Activated T-helper 17 cell treated with anti-CD3 and anti-CD28 coated beads, Interleukin-2, amount 50 U/mL, for 72 hours (primary cell): ENCODE measurements around the gene KASH5. TPM values are rescaled to one million over a fixed set of nuclear protein-coding genes. Genes with fewer than 3 reads are reported as not detected.
A peak's percentile ranks its signal among the peaks of the same experiment; 100 is the strongest.
"Not testable (repeated sequence)": the region's sequence is repeated elsewhere in the genome, so short reads cannot be mapped to it uniquely, and the experiment has no call there.

Source experiments
- ATAC-seq: fragments of 150-1000 bp; cut with Tn5 transposase; replicated peaks from 2 replicates; pipeline ENCODE4 v1.10.0; 2021; ENCODE audit warnings: mild to moderate bottlenecking, moderate library complexity
- H3K27ac Mint-ChIP-seq: one replicate; pipeline ENCODE4 v1.8.0; 2022; ENCODE audit warnings: mixed read lengths
- H3K27me3 Mint-ChIP-seq: one replicate; pipeline ENCODE4 v1.8.0; 2022; ENCODE audit warnings: mixed read lengths
- H3K36me3 Mint-ChIP-seq: one replicate; pipeline ENCODE4 v1.8.0; 2022; ENCODE audit warnings: low read depth, mild to moderate bottlenecking, mixed read lengths
- H3K4me1 Mint-ChIP-seq: one replicate; pipeline ENCODE4 v1.8.0; 2022; ENCODE audit warnings: mixed read lengths
- H3K4me3 Mint-ChIP-seq: one replicate; pipeline ENCODE4 v1.8.0; 2022; ENCODE audit warnings: mild to moderate bottlenecking, mixed read lengths
- H3K9me3 Mint-ChIP-seq: one replicate; pipeline ENCODE4 v1.8.0; 2022; ENCODE audit warnings: mixed read lengths
- total RNA-seq, 2 donors: library from RNA; stranded (reverse); gene quantifications; one replicate each; pipeline ENCODE4 v1.2.3, GENCODE V29; 2022

KASH5 gene
- total RNA-seq, 2 donors from 2014 or later: 1.1 TPM; not detected in 1

GRCh38 chr19:49441210-49441959 is 53.3 kb downstream of the KASH5 start, which contains the start of gene SLC17A7:
SLC17A7 (minus strand) TSS chr19:49441527; CDS start chr19:49441379, 148 bp downstream.
- no peaks in the 10 kb centered on the region for H3K9me3 Mint-ChIP-seq
- no peak for ATAC-seq
- H3K36me3 Mint-ChIP-seq: peaks cover 8% of the 10 kb centered on the region
- H3K27me3 Mint-ChIP-seq: peaks cover 56% of the 10 kb centered on the region
- no peak within 1 kb of the TSS for H3K27ac Mint-ChIP-seq
- H3K4me3 Mint-ChIP-seq: peak within 1 kb of the TSS; percentile 76
- H3K4me1 Mint-ChIP-seq: peaks cover 21% of the 10 kb centered on the region

- ATAC-seq: no peak
- H3K27ac Mint-ChIP-seq: no peak overlapping the region
- peak overlapping the region; percentile 76 for H3K4me3 Mint-ChIP-seq
- H3K4me1 Mint-ChIP-seq: peaks cover 21% of the 10 kb centered on the region
- no peaks in the 10 kb centered on the region for H3K9me3 Mint-ChIP-seq
- H3K27me3 Mint-ChIP-seq: peaks cover 53% of the 10 kb centered on the region
- H3K36me3 Mint-ChIP-seq: peaks cover 13% of the 10 kb centered on the region
Observed at GRCh38 chr19:49441960-49442350, 53.9 kb downstream of the KASH5 start.

GRCh38 chr19:49442354-49442753 is 54.3 kb downstream of the KASH5 start:
- Mint-ChIP-seq H3K27ac (no peak overlapping the region), H3K4me3 (peak overlapping the region; percentile 76), H3K27me3 (peaks cover 49% of the 10 kb centered on the region), H3K4me1 (peaks cover 21% of the 10 kb centered on the region), H3K9me3 (no peaks in the 10 kb centered on the region), H3K36me3 (peaks cover 17% of the 10 kb centered on the region)
- ATAC-seq: no peak

DNA sequence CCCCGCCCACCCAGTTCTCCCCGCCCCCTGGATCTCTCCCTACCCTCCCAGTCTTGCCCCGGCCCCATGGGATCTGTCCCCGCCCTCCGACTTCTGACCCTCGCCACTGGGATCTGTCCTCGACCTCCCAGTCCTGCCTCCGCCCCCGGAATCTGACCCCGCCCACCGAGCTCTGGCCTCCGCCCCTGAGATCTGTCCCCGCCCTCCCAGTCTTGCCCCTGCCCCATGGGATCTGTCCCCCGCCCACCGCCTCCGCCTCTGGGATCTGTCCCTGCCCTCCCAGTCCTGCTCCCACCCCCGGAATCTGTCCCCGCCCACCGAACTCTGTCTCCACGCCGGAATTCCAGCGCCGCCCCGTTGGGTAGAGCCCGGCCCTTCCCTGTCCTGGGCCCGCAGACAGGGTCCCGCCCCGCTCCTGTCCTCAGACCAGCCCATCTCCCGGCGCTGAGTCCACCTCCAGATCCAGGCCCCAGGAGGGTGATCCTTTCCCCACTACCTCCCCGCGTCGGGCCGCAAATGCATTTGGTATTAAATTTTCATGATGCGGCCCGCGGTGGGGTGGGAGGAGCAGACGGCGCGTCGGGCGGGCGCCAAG is 54.8 kb downstream of the KASH5 start:
- ATAC-seq: peak; percentile 34
- H3K36me3 Mint-ChIP-seq: peaks cover 22% of the 10 kb centered on the region
- no peak overlapping the region for H3K27ac Mint-ChIP-seq
- peaks cover 21% of the 10 kb centered on the region for H3K4me1 Mint-ChIP-seq
- peak overlapping the region; percentile 76 for H3K4me3 Mint-ChIP-seq
- H3K27me3 Mint-ChIP-seq: peaks cover 44% of the 10 kb centered on the region
- H3K9me3 Mint-ChIP-seq: no peaks in the 10 kb centered on the region

- Mint-ChIP-seq H3K4me1 (peaks cover 25% of the 10 kb centered on the region), H3K9me3 (no peaks in the 10 kb centered on the region), H3K27ac (peak overlapping the region; percentile 63), H3K27me3 (peaks cover 37% of the 10 kb centered on the region), H3K36me3 (peaks cover 28% of the 10 kb centered on the region), H3K4me3 (peak overlapping the region; percentile 76)
- ATAC-seq: peak; percentile 93
Observed at GRCh38 chr19:49443366-49444099, 55.5 kb downstream of the KASH5 start.

- Mint-ChIP-seq H3K4me3 (peak overlapping the region; percentile 76), H3K36me3 (peaks cover 35% of the 10 kb centered on the region), H3K27me3 (peaks cover 31% of the 10 kb centered on the region), H3K27ac (peak overlapping the region; percentile 63), H3K4me1 (peaks cover 27% of the 10 kb centered on the region)
- not testable (repeated sequence) for H3K9me3 Mint-ChIP-seq, ATAC-seq
Observed at GRCh38 chr19:49444100-49444700, 56.2 kb downstream of the KASH5 start.

- no peaks in the 10 kb centered on the region for H3K9me3 Mint-ChIP-seq
Observed at GRCh38 chr19:49445997-49446396, 57.9 kb downstream of the KASH5 start.

DNA sequence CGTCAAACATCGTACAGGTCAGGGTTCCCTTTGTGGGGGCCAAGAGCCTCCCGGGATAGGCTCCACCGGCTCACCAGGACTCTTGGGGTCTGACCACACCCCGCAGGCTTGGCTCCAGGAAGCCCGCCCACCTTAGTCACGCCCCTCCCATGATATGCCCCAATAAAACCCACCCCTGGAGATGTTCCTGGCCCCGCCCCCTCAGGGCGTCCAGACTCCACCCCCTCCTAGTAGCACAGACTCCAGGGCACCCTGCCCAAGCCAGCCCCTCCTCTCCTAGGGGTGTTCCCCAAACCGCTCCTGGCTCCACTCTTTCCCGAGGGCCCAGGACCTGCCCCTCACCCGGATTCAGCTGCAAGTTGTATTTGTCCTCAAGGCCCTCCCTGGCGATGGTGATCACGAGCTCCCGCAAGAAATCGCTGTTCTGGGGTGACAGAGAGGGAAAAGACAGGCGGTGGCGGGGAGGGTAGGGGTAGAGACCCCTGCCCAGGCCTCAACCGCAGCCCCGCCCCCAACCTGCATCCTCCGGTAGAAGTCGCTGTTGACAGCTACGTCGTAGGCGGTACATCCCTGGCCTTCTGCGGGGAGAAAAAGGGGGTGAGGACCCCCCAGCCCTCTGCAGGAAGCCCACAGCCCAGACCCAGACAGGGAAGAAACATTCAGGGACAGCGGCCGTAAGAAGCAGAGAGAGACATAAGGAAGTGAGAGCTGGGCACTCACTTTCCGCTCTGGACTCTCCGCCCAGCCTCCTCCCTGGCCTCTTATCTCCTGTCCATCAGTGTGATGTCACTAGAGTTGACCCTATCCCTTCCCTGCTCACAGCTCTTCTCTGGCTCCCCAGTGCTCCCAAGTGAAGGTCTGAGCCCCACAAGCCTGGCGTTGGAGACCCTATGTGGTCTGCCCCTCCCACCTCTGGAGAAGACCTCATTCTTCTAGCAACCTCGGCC is 59.7 kb downstream of the KASH5 start:
- Mint-ChIP-seq H3K36me3 (peaks cover 65% of the 10 kb centered on the region), H3K4me1 (peaks cover 20% of the 10 kb centered on the region), H3K9me3 (no peaks in the 10 kb centered on the region), H3K4me3 (no peak overlapping the region), H3K27ac (no peak overlapping the region), H3K27me3 (no peaks in the 10 kb centered on the region)
- ATAC-seq: no peak

More at GRCh38 chr19:49445997-49446396, 57.9 kb downstream of the KASH5 start:
- no peak overlapping the region for H3K4me3 Mint-ChIP-seq
- H3K4me1 Mint-ChIP-seq: peaks cover 33% of the 10 kb centered on the region
- no peak overlapping the region for H3K27ac Mint-ChIP-seq
- H3K27me3 Mint-ChIP-seq: peaks cover 14% of the 10 kb centered on the region
- no peak for ATAC-seq
- H3K36me3 Mint-ChIP-seq: peaks cover 53% of the 10 kb centered on the region

GRCh38 chr19:49448432-49448786 is 60.4 kb downstream of the KASH5 start:
- no peaks in the 10 kb centered on the region for H3K9me3 Mint-ChIP-seq
- H3K27me3 Mint-ChIP-seq: no peaks in the 10 kb centered on the region
- no peak for ATAC-seq
- peaks cover 71% of the 10 kb centered on the region for H3K36me3 Mint-ChIP-seq
- peaks cover 20% of the 10 kb centered on the region for H3K4me1 Mint-ChIP-seq
- no peak overlapping the region for H3K4me3 Mint-ChIP-seq
- no peak overlapping the region for H3K27ac Mint-ChIP-seq

DNA sequence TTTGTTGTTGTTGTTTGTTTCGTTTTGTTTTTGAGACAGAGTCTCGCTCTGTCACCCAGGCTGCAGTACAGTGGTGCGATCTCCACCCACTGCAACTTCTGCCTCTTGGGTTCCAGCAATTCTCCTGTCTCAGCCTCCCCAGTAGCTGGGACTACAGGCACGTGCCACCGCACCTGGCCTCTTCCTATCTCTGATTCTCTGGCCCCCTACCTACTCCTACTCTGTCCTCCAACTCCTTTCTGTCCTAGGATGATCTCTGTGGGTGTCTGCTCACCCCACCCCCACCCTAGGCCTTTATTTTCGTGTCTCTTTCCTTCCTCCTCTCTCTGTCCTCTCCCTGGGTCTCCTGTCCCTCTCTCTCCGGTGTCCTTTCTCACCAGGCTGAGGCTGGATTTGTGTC is 62.4 kb downstream of the KASH5 start:
- ATAC-seq: no peak
- peak overlapping the region; percentile 98 for H3K27ac Mint-ChIP-seq
- H3K27me3 Mint-ChIP-seq: no peaks in the 10 kb centered on the region
- H3K36me3 Mint-ChIP-seq: peaks cover 79% of the 10 kb centered on the region
- peak overlapping the region; percentile 99 for H3K4me3 Mint-ChIP-seq
- no peaks in the 10 kb centered on the region for H3K9me3 Mint-ChIP-seq
- H3K4me1 Mint-ChIP-seq: peaks cover 15% of the 10 kb centered on the region

DNA sequence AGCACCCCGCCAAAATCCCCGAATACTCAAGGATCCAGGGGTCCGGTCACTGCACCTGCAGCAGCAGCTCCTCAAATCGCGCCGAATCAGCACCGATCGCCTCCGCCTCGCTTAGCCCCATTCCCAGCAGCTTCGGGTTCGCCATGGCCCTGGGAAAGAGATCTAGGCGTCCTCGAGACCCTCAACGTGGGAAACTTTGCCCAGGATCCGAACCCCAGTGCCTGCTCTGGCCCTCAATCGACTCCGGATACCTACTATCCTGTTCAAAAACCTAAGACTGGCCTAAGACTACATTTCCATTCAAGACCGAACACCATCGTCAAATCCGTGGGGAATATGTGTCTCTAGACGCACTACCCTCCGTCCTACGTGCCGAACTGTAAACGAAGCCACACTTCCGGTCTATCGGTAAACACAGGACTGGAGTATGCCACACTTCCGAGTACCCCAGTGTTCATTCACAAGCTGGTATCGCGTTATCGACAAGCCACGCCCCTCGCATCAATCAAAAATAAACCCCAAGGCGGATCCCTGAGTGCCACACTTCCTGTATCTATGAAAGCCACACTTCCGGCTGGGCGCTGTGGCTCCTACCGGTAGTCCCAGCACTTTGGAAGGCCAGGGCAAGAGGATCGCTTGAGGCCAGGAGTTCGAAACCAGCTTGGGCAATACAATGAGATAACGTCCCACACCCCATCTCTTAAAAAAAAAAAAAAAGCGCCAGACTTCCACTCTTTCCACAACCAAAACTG is 63.6 kb downstream of the KASH5 start, which contains the start of gene PIH1D1:
Gene PIH1D1 (minus strand): TSS at position 385 of the 752 bp plus-strand sequence. CDS start 240 bp downstream, at position 145.
- H3K36me3 Mint-ChIP-seq: peaks cover 70% of the 10 kb centered on the region

GRCh38 chr19:49453013-49453756 is 65.1 kb downstream of the KASH5 start, which contains the start of gene ALDH16A1:
ALDH16A1 (plus strand) TSS chr19:49453225; CDS start chr19:49453332, 107 bp downstream.
- Mint-ChIP-seq H3K9me3 (no peaks in the 10 kb centered on the region), H3K27me3 (no peaks in the 10 kb centered on the region), H3K27ac (peak within 1 kb of the TSS; percentile 99), H3K4me1 (peaks cover 15% of the 10 kb centered on the region), H3K4me3 (peak within 1 kb of the TSS; percentile 99), H3K36me3 (peaks cover 54% of the 10 kb centered on the region)
- peak; percentile 93 for ATAC-seq

More for the DNA sequence above, 63.6 kb downstream of the KASH5 start, which contains the start of gene PIH1D1:
- H3K27me3 Mint-ChIP-seq: no peaks in the 10 kb centered on the region
- no peaks in the 10 kb centered on the region for H3K9me3 Mint-ChIP-seq
- H3K4me1 Mint-ChIP-seq: peaks cover 15% of the 10 kb centered on the region
- H3K27ac Mint-ChIP-seq: peak within 1 kb of the TSS; percentile 99
- peak; percentile 75 for ATAC-seq
- H3K4me3 Mint-ChIP-seq: peak within 1 kb of the TSS; percentile 99
